HG02970 (cell line): ENCODE measurements around the gene TBC1D22A.

Source experiments
- ATAC-seq: cut with Tn5 transposase; IDR thresholded peaks from one replicate; pipeline ENCODE4 v1.9.1; 2021; ENCODE audit warnings: mild to moderate bottlenecking, moderate library complexity, moderate number of reproducible peaks; ENCODE audit not compliant: unreplicated experiment, low FRiP score

TBC1D22A gene

GRCh38 chr22:47016631-47017030 lies 254.2 kb downstream of the TBC1D22A start:
- no peak for ATAC-seq

- ATAC-seq = no peak
Observed at GRCh38 chr22:47017245-47017644, 254.8 kb downstream of the TBC1D22A start.

GRCh38 chr22:47018010-47018910 lies 255.8 kb downstream of the TBC1D22A start:
- no peak for ATAC-seq

GRCh38 chr22:47019012-47019790 lies 256.8 kb downstream of the TBC1D22A start:
- no peak for ATAC-seq

- no peak for ATAC-seq
Observed at GRCh38 chr22:47020166-47020565, 257.7 kb downstream of the TBC1D22A start.

- ATAC-seq = no peak
Observed at GRCh38 chr22:47021371-47022074, 259.1 kb downstream of the TBC1D22A start.

GRCh38 chr22:47022075-47022473 lies 259.6 kb downstream of the TBC1D22A start:
- ATAC-seq = no peak

GRCh38 chr22:47022475-47022874 lies 260.0 kb downstream of the TBC1D22A start:
- ATAC-seq = no peak

- ATAC-seq = no peak
Observed at GRCh38 chr22:47023871-47024270, 261.4 kb downstream of the TBC1D22A start.

GRCh38 chr22:47027766-47028165 lies 265.3 kb downstream of the TBC1D22A start:
- no peak for ATAC-seq

- no peak for ATAC-seq
Observed at GRCh38 chr22:47029244-47030074, 267.0 kb downstream of the TBC1D22A start.

- ATAC-seq = no peak
Observed at GRCh38 chr22:47030143-47030661, 267.8 kb downstream of the TBC1D22A start.

GRCh38 chr22:47030881-47031627 lies 268.6 kb downstream of the TBC1D22A start:
- no peak for ATAC-seq

- ATAC-seq = no peak
Observed at GRCh38 chr22:47031628-47031915, 269.1 kb downstream of the TBC1D22A start.

- ATAC-seq = no peak
Observed at GRCh38 chr22:47032091-47032943, 269.9 kb downstream of the TBC1D22A start.

GRCh38 chr22:47032956-47033647 lies 270.7 kb downstream of the TBC1D22A start:
- no peak for ATAC-seq

GRCh38 chr22:47033648-47034000 lies 271.2 kb downstream of the TBC1D22A start:
- ATAC-seq = no peak
